Left hindlimb (tissue), 1 donor: Measurements from ENCODE around the gene FAM181B.

Source experiments
- DNase-seq: peaks from one replicate; pipeline ENCODE4 v3.0.0-alpha.2; 2018

The FAM181B gene, protein sequence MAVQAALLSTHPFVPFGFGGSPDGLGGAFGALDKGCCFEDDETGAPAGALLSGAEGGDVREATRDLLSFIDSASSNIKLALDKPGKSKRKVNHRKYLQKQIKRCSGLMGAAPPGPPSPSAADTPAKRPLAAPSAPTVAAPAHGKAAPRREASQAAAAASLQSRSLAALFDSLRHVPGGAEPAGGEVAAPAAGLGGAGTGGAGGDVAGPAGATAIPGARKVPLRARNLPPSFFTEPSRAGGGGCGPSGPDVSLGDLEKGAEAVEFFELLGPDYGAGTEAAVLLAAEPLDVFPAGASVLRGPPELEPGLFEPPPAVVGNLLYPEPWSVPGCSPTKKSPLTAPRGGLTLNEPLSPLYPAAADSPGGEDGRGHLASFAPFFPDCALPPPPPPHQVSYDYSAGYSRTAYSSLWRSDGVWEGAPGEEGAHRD

DNA sequence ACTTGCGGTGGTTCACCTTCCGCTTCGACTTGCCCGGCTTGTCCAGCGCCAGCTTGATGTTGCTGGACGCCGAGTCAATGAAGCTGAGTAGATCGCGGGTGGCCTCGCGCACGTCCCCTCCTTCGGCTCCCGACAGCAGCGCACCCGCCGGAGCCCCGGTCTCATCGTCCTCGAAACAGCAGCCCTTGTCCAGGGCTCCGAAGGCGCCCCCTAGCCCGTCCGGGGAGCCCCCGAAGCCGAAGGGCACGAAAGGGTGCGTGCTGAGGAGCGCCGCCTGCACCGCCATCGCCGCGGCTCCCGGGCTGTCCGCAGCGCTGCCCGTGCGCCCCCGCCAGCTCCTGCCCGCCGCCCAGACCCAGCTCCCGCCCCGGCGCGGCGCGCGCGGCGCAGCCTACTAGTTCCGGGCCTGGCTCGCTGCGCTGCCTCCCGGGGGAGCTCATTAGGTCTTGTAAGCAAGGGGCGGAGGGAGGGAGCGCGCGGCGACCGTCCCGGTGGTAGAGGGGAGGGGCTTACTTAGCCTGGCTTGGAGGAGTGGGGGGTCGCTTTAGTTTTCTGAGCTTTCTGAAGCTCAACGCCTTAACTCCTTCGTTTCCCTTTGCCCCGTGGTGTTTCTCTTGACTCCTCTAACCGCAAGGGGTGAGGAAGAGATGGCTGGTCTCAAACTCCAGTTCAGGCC lies at the start of gene FAM181B:
Gene FAM181B (minus strand): TSS at position 421 of the 676 bp plus-strand sequence. CDS start 135 bp downstream, at position 286.
- DNase-seq, result peak; percentile 74

DNA sequence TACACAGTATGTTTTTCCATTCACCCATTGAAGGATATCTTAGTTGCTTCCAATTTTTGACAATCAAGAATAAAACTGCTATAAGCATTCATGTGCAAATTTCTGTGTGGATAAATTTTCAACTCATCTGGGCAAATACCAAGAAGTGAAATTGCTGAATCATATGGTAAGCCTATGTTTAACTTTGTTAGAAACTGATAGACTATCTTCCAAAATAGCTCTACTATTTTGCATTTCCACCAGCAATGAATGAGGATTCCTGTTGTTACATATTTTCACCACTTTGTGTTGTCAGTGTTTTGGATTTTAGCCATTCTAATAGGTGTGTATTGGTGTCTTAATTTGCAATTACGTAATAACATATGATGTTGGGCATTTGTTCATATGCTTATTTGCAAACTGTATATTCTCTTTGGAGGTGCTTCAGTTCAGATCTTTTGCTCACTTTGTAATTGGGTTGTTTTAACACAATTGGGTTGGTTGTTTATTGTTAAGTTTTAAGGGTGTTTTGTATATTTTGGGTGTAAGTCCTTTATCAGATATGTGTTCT lies 49.2 kb upstream of the FAM181B start:
- no peak for DNase-seq

DNA sequence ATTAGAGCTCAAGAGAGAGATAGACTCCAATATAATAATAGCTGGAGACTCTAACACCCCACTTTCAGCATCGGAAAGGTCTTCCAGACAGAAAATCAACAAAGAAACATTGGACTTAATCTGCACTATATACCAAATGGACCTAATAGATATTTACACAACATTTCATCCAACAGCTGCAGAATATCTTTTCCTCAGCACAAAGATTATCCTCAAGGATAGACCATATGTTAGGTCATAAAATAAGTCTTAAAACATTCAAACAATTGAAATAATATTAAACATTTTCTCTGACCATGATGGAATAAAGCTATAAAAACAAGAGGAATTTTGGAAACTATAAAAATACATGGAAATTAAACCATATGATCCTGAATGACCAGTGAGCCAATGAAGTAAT lies 45.1 kb upstream of the FAM181B start:
- no peak for DNase-seq

DNA sequence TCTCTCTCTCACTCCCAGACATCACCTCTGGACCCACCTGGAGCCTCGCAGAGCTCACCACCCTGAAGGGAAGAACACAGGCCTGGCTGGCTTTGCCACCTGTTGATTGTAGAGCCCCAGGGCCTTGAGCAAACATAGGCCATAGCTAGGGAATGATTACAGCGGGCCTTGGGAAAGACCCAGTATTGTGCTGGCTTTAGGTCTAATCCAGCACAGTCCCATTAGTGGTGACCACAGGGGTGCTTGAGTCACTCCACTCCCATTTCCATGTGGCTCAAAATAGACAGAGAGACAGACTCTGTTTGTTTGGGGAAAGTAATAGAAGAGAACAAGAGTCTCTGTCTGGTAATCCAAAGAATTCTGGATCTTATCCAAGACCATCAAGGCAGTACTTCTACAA lies 42.7 kb upstream of the FAM181B start:
- no peak for DNase-seq

DNA sequence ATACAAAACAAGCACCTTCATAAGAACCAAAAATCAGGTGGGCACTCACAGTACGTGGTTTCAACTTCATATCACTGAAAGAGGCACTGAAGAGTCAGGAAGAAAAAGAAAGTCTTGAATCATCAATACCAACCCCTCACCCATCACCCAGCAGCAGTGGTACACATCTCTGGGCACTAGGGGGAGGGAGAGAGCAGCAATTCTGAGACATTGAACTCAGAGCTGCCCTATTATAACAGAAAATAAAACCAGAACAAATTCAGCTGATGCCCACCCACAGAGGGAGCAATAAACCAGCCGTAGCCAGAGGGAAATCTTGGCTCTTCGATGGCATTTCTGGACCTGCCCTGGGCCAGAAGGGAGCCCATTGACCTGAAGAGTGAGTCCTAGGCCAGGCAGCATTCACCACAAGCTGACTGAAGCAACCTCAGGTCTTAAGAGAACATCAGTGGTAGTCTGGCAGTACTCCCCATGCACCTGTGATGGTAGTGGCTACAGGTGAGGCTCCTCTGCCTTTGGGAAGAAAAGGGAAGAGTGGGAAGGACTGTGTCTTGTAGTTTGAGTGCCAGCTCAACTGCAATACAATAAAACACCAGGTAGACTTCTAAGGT lies 42.2 kb upstream of the FAM181B start:
- DNase-seq, result no peak

DNA sequence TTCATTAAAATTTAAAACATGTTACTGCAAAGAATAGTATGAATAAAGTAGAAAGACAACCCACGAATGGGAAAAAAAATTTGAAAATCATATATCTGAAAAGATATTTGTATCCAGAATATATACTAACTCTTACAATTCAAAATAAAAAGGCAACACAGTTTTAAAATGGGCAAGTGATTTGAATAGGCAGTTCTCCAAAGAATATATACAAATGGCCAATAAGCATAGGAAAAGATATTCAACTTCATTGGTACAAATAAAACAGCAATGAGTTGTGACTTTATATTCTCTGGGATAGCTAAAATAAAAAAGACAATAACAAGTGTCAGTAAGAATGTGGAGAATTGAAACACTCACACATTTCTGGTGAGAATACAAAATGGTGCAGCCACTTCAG lies 41.6 kb upstream of the FAM181B start:
- no peak for DNase-seq

DNA sequence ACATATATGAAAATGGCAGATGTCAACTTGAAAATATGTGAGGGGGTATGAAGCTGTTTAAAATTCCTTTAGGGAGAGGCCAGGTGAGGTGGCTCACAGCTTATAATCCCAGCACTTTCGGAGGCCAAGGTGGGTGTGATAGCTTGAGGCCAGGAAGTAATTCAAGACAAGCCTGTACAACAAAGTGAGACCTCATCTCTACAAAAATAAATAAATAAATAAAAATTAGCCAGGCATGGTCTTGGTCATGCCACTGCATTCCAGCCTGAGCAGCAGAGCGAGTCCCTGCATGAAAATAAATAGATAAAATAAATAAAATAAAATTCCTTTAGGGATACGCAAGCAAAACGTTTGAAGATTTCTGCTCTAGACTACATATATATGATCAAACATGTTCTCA lies 38.1 kb upstream of the FAM181B start:
- DNase-seq, result no peak

DNA sequence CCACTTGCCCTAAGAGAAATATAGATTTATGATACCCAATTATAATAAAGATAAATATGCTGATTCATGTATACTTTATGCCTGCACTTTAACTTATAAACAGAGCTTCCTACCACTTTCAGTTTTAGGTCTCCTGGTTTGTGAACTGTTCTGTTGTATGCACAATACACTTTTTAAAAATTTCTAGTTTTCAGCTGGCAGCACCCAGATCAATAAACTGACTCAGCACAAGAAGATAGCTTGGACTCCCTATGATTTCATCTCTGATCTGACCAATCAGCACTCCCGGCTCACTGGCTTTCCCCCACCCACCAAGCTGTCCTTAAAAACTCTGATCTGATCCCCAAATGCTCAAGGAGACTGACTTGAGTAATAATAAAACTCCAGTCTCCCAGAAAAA lies 33.5 kb upstream of the FAM181B start:
- DNase-seq, result no peak

DNA sequence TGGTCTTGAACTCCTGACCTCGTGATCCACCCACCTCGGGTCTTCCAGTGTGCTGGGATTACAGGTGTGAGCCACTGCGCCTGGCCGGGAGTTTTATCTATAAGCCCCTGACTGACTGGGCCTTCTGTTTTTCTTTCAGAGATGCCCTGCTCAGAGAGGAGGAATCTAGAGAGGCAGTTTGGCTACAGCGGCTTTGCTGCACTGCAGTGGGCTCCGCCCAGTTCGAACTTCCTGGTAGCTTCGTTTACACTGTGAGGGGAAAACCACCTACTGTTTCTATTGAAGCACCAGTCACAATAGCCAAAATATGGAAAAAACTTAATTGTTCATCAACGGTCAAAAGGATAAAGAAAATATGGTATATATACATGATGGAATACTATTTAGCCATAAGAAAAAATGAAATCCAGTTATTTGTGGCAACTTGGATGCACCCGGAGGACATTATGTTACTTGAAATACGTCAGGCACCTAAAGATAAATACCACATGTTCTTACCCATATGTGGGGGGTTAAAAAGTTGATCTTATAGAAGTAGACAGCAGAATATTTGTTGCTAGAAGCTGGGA lies 31.9 kb upstream of the FAM181B start:
- DNase-seq, result no peak

DNA sequence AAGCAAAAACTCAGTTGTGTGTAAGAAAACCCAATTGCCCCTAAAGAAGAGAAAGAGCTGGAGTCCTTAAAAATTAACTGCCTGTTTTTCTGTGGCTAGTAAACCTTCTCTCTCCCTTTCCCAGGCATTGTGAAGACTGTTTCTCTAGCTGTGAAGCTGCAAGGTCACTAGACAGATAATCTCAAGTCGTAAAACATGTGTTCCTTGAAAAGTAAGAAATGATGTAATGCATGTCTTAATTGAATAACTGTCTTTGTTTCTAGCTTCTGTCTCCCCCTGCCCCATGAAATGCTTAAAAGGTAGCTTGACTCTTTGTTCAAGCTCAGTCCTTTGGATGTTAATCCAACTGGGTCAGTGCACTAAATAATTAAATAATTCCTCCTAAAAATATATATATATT lies 29.5 kb upstream of the FAM181B start:
- DNase-seq, result no peak

DNA sequence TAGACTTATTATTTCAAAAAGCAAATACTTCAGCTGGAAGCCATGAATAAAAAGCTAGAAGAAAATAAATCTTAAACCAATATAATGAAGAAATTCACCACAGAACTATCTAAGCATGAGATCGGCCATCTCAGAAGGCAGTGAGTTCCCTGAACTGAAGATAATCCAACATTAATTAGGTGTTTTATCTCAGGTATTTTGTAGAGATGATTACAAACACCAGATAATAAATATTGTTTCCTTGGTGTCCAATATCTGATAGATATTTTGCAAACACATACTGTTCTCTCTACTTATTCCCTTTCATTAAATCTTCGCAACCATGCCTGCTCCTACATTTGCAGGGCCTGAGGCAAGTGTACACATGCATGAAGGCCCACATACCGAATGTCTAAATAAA lies 26.0 kb upstream of the FAM181B start:
- DNase-seq, result no peak

DNA sequence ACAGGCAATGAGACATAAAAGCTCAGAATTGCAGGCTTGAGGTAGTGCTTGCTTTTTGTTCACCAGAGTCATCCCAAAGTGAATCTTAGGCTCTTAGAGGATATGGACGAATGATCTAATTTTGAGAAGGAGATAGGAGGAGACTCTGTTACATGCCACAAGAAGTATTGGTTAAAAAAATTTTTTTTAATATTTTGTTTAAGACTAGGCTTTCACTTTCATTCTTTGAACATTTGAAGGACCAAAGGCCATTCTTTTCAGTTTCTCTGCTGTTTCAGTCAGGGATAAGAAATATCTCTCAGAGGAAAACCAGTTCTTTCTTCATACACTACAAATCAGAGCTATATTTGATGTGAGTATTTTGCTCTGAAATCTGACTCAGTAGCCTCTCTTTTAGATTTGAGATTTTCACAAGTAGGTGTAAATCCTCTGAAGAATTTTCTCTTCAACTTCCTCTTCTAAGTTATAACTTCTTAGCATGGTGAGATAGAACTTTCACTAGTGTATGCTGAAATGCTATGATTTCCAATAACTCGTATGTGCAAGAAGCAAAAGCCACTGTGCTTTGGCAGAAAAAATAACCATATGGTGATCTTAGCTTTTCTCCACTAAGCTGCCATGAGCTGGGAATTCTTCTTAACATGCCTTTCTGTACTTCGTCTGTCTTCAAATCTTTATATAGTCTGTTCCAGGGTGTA lies 24.1 kb upstream of the FAM181B start:
- no peak for DNase-seq

DNA sequence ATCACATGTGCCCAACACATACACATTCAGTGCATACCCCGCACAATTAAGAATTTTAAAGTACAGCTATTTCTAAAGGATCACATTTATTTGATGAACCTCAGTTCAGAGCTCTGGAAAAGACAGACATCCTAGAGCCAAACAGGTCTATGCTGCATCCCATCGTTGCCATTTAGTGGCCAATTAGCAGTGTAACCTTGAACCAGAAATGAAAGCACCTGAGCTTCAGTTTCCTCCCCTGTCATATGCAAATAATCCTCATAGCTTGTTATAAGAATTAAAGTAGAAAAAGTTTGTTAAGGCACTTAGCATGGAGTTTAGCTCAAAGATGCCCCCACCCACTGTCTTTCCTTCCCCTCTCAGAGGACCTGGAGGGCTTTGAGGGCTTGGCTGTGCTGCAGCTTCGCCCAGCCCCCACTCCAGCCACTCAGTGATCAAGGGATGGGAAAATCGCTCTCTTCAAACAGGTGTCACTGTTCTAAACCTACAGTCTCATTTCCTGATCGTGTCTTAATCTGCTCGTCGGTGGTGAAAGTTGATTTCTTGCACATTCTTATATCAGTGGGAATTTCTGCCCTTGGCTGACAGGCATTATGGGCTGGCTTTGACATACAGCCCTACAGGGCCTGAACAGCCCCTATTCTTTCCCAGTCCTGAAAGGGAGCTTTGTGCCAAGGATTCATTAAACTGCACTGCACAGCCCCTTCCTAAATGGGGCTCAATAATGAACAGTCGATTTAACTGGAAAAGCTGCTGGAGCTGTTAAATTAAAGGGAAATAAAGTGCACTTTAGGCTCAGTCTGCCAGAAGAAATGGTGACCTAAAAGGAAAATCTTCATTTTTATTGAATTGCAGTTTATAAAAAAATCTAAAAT lies 23.3 kb upstream of the FAM181B start:
- no peak for DNase-seq

DNA sequence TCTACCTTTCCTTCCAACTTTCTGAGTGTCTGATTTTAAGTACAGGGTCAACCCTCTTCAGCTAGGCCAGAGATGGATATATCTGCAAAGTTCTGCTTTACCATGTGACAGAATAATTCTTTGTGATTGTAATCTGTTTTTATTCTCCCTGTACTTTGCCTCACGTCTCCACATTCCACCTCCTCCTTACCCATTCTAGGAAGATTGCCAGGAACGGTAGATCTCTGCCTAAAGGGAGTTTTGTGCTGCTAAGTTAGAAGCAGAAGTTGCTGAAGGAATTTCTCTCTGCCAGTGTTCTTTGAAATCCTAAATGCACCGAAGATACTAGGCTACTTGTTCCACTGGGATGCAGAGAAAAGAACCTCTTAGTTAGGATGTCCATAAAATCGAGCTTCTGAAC lies 20.7 kb upstream of the FAM181B start:
- no peak for DNase-seq

DNA sequence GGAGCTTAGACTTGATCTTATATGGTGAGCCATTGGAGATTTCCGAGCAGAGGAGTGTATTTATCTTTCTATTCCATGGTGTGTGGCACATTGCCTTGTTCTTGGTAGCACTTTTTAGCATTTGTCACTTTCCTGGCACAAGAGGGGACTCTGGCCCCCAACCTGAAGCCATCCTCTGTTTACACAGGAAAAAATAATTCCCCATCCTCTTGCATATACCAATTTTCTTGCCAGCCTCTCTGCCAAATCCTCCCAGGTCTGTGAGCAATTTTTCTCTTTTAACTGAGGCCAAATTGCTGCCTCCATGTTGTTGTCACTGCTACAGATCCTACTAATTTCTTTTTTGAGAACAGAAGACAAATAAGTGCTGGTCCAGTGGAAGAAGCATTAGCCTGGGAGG lies 20.3 kb upstream of the FAM181B start:
- no peak for DNase-seq

DNA sequence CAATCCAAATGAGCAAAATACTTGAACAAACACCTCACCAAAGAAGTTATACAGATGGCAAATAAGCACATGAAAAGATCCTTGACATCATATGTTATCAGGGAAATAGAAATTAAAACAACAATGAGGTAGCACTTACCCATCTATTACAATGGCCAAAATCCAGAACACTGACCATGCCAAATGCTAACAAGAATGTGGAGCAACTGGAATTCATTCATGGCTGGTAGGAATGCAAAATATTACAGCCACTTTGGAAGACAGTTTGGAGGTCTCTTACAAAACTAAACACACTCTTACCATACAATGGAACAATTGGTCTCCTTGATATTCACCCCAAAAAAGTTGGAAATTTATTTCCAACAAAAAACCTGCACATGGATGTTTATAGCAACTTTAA lies 19.1 kb upstream of the FAM181B start:
- no peak for DNase-seq

DNA sequence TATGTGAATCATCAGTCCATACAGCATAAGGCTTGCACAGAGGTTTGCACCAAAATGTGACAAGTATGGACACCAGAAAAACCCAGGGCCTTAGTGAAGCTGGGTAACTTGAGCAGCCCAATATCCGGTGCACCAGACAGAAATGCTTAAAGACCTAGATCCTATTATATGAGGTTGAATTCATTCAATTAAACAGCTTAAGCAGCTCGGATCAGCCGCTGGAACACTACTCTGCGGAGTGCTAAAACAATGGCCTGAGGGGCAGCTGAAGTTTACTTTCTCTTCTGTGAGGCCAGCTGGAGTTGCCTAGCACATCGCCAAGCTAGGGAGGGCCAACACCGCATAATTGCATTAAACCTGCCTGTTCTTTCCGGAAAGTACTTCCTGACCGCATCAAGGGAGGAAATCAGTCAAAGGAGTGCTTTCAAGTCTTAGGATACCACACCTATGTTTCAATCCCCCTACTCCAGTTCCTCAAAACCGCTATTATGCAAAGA lies 17.0 kb upstream of the FAM181B start:
- no peak for DNase-seq

DNA sequence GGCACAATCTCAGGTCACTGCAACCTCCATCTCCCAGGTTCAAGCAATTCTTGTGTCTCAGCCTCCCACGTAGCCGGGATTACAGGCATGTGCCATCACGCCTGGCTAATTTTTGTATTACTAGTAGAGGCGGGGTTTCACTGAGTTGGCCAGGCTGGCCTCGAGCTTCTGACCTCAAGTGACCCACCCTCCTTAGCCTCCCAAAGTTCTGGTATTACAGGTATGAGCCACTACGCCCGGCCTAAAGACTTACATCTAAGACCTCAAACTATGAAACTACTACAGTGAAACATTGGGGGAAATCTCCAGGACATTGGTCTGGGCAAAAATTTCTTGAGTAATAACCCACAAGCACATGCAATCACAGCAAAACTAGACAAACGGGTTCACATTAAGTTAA lies 13.8 kb upstream of the FAM181B start:
- DNase-seq, result no peak

DNA sequence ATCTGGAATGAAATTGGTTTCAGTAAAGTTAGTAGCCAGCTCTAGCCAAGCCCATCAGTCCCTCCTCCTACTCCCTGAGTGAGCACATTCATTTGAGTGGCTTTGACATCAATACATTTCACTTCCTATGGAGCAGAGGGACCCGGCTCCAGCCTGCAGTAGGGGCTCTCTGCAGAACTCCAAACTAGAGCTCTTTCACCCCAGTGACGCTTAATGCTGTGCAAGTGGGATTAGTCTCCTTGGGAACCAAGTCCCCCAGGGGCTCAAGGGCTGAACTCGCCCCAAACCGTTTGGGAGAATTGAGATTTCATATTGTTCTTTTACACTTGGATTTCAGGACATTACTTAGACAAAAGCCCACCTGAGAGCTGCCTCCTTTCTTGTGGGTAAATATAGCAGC lies 4.4 kb upstream of the FAM181B start:
- DNase-seq, result no peak

DNA sequence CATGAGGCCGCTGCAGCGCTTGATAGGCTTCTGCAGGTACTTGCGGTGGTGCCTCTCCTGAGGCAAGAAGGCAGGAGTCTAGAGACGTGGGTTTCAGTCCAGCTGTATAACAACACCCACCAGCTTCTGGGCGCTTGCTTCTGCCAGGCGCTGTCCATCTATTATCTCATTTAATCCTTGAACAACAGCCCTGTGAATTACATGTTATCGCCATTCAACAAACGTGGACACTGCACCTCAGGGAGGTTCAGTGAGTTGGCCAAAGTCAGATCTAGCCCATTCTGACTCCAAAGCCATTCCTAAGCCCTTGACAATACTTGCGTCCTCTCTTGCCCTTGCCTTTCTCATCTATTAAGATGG lies 436 bp upstream of the FAM181B start:
- DNase-seq, result no peak

DNA sequence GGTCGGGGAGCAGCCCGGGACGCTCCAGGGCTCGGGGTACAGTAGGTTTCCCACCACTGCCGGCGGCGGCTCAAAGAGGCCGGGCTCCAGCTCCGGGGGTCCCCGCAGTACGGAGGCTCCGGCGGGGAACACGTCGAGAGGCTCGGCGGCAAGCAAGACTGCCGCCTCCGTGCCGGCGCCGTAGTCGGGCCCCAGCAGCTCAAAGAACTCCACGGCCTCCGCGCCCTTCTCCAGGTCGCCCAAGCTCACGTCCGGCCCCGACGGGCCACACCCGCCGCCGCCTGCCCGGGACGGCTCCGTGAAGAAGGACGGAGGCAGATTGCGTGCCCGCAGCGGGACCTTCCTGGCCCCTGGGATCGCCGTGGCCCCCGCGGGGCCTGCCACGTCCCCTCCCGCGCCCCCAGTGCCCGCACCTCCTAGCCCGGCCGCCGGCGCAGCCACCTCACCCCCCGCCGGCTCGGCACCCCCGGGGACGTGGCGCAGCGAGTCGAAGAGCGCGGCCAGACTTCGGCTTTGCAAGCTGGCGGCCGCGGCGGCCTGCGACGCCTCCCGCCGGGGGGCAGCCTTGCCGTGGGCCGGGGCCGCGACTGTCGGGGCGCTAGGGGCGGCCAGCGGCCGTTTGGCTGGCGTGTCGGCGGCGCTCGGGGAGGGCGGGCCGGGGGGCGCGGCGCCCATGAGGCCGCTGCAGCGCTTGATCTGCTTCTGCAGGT lies 775 bp downstream of the FAM181B start:
- no peak for DNase-seq
